ENCODE results near the gene RPS13.
"Not testable (repeated sequence)": the region's sequence is repeated elsewhere in the genome, so short reads cannot be mapped to it uniquely, and the experiment has no call there.

- TF ChIP-seq CTCF (conservative IDR thresholded peaks at IDR 0.05; ENCODE audit: low read depth, low read length); EZH2 (IDR thresholded peaks at IDR 0.05; ENCODE audit: borderline replicate concordance, low read depth, low read length, poor library complexity, severe bottlenecking): not testable (repeated sequence)
Observed at GRCh38 chr11:17034027-17034426, 43.4 kb downstream of the RPS13 start.
